Stimulated activated CD4-positive, alpha-beta T cell treated with anti-CD3 and anti-CD28 coated beads, Interleukin-2, amount 100 ng/mL, for 4 hours (primary cell): Measurements from ENCODE around the gene EHMT2.

Experiments used
- DNase-seq: peaks from one replicate; pipeline ENCODE4 v3.0.0-alpha.2; 2020; ENCODE audit warnings: low read depth

EHMT2 gene

GRCh38 chr6:31837369-31838113 lies 60.0 kb downstream of the EHMT2 start:
- DNase-seq, result no peak

- DNase-seq, result no peak
These were observed 60.8 kb downstream of the EHMT2 start for GRCh38 chr6:31836474-31837368.

GRCh38 chr6:31836047-31836473 lies 61.4 kb downstream of the EHMT2 start:
- DNase-seq, result no peak

- peak; percentile 63 for DNase-seq
These were observed 62.9 kb downstream of the EHMT2 start for GRCh38 chr6:31834367-31835250.

- no peak for DNase-seq
These were observed 65.9 kb downstream of the EHMT2 start for GRCh38 chr6:31831350-31832215.

- no peak for DNase-seq
These were observed 66.6 kb downstream of the EHMT2 start for GRCh38 chr6:31830886-31831335.
